Measurements from ENCODE around the gene XXYLT1. TPM values are rescaled to one million over a fixed set of nuclear protein-coding genes. Genes with fewer than 3 reads are reported as not detected.
"Not testable (repeated sequence)": the region's sequence is repeated elsewhere in the genome, so short reads cannot be mapped to it uniquely, and the experiment has no call there.

The XXYLT1 gene
- polyA plus RNA-seq, 3 donors: 2.2 to 7.7 (median 4.6) TPM

DNA sequence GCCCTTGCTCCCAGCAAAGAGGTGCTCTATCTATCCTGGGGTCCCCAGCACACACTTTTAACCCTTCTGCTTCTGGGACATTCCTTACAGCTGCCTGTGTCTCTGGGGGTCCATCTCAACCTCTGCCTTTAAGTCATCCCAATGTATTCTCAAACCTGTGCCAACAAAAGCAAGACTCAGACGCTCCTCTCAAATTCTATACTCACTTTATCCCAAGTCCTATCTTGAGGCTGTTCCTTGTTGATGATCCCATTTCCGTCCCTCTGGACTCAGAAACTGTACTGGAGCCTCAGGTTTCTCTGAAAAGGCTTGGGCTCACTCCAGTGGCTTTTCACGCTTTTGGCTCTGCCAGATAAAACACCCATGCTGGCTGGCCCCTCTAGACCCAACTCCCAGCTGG, 69.7 kb downstream of the XXYLT1 start:
- WGBS, 3 donors: 94 to 97% (median 95%) methylated on average over 3 of the region's 3 CpGs
- H3K27ac ChIP-seq (ENCODE audit: low read depth, low read length): no peak overlapping the region

DNA sequence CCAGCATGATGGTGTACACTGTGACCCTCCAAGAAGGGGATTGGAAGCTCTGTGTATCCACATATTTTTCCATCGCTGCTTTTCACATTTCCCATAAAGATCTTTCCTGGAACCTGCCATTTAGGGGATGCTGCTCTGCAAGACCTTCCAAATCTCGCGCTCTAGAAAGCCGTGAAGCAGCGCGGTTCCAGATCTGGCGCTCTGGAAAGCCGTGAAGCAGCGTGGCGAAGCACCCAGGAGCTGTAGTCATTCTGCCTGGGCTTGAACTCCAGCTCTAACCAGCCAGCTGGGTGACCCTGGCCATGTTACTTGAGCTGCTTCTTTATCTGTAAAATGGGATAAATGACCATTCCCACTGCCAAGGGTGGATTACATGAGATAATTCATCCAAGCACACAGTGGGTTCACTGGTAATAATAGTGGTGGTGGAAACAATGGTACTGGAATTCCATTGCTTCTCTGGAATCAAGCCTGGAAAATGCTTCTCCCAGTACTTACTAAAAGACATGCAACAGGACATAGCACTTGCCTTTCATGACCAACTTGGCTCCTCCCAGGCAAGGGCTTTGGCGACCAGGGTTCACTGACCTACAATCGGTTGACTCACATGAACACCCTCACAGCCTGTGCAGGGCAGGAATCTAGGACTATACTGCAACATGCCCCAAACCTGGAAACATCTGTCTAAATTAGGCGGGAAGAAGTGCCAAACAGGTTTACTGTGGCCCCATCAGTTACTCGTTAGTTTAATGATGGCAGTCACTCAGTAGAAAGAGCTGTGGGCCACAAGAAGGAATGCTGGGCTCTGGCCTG, 70.7 kb downstream of the XXYLT1 start:
- 91 to 97% (median 95%) methylated on average over 14 of the region's 14 CpGs for WGBS, 3 donors
- H3K27ac ChIP-seq (ENCODE audit: low read depth, low read length): no peak overlapping the region

DNA sequence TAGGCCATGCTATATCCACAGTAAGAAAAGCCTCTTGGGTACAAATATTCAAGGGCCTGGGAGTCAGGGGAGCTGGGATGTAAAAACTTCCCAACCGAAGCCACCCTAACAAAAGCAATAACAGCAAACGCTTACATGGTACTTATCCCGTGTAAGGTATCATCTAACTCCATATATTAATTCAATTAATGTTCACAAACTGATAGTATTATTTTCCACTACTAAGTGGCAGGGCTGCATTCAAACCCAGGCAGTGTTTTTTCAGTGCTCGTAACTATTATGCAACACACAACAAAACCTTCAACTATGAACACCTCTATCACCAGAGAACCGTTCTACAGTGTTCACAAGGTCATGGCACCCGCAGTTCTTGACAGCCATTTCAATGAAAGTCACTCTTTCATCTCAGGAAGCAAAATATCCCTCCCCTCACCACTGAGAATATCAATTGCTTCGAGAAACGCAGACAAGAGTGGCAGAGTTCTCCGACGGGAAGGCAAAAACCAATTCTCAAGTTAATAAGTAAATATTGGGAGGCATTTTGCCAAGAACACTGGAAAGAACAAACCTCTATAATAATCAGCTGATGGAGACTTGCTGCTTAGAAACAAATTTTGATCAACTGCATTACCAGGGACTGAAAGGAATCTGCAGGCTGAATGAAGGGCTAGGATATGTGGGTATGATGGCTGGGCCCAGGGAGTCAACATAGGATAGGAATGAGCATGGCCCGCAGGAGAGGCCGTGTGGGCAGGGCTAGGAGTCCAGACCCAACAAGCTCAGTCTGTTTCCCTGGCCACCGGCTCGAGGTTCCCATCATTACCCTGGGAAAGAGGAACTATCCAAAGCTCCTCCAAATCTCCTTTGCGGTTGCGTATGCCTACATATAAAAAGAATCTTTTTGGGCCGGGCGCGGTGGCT, 72.3 kb downstream of the XXYLT1 start:
- H3K27ac ChIP-seq (ENCODE audit: low read depth, low read length): no peak overlapping the region
- WGBS, 3 donors: 65 to 91% (median 91%) methylated on average over 19 of the region's 19 CpGs

DNA sequence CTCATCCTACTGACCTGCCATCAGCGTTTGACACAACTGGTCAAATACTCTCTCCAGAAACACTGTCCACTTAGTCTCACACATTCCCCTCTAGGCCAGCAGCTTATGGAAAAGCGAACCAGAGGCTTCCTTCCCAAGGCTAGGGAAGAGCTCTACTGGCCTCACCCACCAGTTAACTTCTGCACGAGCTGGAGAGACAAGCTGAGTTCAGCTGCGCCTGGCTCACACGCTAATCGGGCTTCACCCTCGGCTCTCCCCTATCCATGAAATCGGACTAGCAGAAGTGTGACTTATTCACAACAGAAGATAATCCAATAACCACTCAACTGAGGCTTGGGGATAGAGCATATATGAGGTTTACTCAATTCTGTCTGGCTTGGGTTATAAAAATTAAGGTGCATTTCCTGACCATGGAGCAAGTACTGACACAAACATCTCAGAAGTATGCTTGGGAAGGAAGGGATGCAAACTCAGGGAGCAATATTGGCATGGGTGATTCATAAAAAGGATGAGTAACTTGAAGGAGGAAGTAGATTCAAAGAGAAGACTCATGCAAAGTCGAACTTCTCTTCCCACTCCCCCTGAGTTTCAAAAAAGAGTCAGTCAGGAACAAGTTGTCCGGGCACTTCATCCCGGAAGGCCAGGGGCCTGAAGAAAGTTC, 73.1 kb downstream of the XXYLT1 start:
- WGBS, 3 donors: 85 to 92% (median 88%) methylated on average over 11 of the region's 11 CpGs
- no peak overlapping the region for H3K27ac ChIP-seq (ENCODE audit: low read depth, low read length)

DNA sequence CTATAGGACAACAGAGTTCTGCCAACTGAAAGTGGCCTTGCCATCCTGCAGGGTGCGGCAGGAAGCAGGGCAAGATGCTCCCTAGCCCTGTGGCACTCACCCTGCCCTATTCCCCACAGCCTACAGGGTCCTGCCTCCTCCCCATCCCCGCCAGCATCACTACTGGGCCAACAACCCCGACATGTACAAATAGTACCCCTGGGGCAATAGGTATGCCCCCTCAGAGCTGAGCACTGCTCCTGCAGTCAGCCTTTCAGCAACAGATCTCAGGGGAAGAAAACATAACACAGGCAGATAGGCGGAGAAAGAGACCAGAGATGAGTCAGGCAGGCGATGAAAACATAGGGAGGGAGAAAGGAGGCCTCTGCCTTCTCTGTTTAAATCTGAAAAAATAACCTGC, 74.7 kb downstream of the XXYLT1 start:
- H3K27ac ChIP-seq (ENCODE audit: low read depth, low read length): no peak overlapping the region
- WGBS, 3 donors: 66 to 82% (median 75%) methylated on average over 5 of the region's 5 CpGs

DNA sequence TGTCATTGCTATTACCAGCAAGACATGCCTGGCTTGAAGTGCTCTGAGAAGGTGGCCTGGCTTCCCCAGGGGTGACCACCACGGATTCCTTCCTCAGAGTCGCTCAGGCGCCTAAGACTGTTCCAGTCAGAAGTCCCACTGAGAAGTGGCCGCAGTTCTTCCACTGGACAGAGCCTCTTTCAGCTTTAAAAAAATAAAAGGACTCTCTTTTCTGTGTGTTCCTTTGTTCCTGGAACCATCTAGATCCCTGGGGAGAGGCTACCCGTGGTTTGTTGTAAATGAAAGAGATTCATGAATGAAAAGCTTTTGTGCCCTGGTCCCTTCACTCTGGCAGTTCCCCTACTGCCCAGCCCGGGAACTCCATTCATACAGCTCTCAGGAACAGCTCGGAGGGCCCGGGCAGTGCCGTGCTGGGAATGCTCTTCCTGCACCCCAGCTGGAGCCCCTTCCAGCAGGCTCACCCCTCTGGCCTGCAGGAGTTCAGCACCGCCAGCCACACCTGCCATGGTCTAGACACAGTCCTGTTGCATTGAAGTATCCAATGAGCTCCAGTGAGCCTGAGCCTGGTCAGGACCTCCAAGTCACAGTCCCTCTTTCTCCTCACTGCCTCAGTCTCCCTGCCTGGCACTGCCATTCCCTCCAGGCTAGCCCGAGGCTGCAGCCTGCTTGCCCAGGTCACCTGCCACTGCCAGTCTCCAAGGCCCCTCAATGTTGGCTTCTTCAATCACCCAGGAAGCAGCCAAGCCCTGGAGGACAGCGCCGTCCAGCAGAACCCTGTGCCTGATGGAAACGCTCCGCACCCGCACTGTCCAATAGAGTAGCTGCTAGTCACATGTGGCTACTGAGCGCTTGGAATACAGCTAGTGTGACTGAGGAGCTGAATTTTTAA, 75.4 kb downstream of the XXYLT1 start:
- WGBS, 3 donors: 82 to 88% (median 86%) methylated on average over 17 of the region's 17 CpGs
- no peak overlapping the region for H3K27ac ChIP-seq (ENCODE audit: low read depth, low read length)

DNA sequence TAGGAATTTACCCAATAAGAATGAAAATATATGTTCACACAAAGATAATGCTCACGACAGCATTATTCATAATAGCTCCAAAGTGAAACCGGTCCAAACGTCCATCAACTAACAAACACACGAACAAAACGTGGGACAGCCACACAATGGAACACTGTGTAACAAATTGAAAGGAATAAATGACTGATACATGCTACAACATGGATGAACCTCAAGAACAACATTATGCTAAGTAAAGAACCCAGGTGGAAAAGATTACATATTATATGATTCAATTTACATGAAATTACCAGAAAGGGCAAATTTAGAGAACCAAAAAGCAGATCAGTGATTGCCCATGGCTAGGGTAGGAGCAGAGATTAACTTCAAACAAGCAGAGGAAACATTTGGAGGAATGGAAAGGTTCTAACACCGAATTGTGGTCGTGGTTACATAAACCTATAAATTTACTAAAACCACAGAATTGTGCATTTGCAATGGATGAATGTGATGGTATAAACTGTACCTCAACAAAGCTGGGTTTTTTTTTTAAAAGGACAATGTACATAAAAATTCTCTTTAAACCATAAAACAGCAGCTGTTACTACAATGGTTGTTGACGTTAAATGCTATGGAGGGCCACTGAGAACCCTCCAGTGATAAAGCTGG, 76.3 kb downstream of the XXYLT1 start:
- 62 to 79% (median 73%) methylated on average over 8 of the region's 8 CpGs for WGBS, 3 donors
- H3K27ac ChIP-seq (ENCODE audit: low read depth, low read length): no peak overlapping the region

DNA sequence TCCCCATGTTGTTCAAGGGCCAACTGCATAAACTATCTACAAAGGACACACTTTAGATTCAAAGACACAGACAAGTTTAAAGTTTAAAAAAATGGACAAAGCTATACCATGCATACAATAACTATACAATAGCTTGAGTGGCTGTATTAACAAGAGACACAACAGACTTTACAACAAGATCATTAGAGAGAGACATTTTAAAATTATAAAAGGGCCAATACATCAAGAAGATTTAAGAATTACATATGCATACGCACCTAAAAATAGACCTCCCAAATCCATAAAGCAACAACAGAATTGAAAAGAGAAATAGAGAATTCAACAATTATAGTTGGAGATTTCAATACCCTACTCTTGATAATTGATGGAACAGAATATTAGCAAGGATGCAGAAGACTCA, 79.4 kb downstream of the XXYLT1 start:
- 94 to 100% (median 97%) methylated on average over 1 of the region's 1 CpG for WGBS, 3 donors

DNA sequence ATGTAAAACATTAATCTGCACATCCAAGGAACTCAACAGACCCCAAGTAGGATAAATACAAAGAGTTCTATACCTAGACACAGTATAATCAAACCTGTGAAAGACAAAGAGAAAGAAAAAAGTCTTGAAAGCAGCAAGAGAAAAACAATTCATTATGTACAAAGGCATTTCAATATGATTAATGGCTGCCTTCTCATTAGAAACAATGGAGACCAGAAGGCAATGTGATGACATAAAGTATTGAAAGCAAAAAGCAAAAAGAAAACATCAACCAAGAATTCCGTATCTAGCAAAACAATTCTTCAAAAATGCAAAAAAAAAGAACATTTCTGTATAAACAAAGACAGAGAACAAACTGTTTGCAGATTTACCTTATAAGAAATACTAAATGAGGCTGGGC, 81.1 kb downstream of the XXYLT1 start:
- no peak overlapping the region for H3K27ac ChIP-seq (ENCODE audit: low read depth, low read length)
- 91 to 98% (median 97%) methylated on average over 1 of the region's 1 CpG for WGBS, 3 donors

More for the DNA sequence above, 79.4 kb downstream of the XXYLT1 start:
- H3K27ac ChIP-seq (ENCODE audit: low read depth, low read length): no peak overlapping the region

DNA sequence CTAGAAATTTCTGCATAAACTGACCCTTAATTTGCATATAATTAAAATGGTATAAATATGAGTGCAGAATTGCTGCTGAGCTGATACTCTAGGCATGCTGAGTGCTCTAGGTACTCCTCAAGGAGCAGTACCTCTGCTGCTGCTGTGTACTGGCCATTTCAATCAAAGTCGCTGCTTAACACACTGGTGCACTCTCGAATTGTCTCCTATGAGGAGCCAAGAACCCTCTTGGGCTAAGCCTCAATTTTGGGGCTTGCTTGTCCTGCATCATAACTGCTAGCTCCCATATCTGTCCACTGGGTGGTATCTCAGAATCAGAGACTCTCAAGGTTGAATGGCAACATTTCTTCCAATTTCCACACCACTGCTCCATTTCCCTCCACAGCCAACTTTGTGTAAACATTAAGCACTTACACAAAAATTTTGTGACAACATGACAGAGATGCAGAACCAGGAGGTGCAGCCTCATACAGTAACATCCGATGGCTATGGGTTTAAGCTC, 82.5 kb downstream of the XXYLT1 start:
- 91 to 94% (median 93%) methylated on average over 3 of the region's 3 CpGs for WGBS, 3 donors
- no peak overlapping the region for H3K27ac ChIP-seq (ENCODE audit: low read depth, low read length)

DNA sequence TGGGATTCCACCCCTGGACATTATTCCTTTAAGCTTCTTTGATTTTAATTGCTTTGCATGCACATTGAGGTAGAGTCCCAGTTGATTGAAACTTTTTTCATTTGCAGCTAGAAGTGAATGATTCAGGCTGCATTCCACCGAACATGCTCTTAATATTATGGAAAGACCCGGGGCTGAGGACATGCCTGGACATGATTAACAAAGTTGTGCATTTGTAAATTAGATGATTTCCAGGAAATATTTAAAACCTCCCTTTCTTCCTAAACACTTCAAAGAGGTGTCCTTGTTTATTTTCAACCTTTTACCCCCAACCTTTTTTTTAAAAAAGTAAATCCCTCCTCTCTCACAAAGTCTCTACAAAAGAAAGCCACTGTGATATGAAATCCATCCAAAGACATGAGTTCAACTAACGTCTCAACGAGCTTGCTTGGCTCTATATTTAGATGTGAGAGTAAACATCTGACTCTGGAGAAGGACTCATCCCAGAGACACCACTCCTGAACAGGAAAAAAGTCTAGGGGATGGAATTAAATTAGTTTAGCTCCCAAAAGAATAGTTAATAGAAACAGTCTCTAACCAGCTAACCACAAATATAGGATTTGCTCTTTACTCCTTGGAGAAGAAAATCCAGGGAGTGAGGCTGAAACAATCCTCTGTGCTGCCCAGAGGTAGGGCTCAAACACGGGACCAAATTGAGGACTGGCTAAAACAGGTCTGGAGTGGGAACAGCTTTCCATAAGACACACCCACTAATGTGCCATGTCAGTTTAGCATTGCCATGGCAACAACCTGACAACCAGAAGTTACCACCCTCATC, 83.1 kb downstream of the XXYLT1 start:
- H3K27ac ChIP-seq (ENCODE audit: low read depth, low read length): no peak overlapping the region
- 54 to 65% (median 65%) methylated on average over 5 of the region's 5 CpGs for WGBS, 3 donors

DNA sequence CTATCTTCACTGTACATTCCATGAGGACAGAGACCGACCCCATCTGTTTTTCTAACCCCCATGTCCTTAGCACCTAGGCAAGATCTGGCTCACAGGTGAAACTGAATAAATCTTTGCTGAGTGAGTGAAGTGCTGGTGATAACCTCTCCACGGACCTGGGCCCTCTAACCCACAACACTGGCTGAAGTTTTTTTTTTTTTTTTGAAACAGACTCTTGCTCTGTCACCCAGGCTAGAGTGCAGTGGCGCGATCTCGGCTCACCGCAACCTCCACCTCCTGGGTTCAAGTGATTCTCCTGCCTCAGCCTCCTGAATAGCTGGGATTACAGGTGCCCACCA, 84.3 kb downstream of the XXYLT1 start:
- 93 to 97% (median 93%) methylated on average over 6 of the region's 6 CpGs for WGBS, 3 donors
- H3K27ac ChIP-seq (ENCODE audit: low read depth, low read length): not testable (repeated sequence)

DNA sequence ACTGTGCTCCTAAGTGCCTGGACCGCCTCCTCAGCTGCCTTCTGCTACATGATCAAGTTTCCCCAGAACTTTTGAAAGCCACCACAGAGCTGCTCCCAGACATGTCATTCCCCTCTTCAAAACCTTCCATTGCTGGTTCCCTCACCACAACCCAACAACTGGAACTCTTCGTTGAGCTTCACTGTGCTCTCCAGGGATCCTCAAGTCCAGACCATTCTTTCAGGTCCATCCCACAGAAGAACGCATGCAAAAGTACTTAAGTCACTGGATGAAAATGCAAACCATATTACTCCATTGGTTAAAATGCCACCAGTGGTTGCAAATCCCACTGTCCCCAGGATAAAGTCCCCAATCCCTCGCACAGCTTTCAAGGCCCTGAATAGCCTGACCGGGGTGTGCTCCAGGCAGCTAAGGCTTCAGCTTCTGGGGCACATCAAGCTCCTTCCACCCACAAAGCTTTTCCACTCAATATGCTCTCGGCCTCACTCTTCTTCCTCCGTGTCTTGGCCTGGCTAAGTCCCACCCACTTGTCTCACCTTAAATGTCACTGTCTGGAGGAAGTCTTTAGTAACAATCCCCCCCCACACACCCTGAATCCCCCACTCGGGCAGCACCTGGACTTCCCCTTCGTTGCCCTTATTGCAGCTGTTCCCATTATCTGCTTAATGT, 84.8 kb downstream of the XXYLT1 start:
- H3K27ac ChIP-seq (ENCODE audit: low read depth, low read length): no peak overlapping the region
- 76 to 89% (median 84%) methylated on average over 9 of the region's 9 CpGs for WGBS, 3 donors

DNA sequence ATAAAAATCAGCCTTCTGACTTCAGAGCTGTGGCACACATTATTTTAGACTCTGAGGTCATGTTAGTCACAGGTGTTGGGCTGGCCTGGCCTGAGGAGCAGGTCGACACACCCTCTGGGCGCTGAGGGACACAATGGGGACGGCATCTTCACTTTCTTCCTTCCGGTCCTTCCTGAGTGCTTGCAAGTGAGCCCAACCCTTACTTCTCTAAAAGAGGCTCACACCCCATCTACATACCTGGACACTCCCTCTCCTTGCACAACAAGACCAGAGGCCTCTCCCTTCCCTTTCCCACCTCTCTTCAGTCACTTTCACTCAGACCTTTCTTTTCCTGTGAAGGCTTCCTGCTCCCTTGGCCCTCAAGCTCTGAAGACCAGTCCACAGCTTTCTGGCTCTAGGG, 85.4 kb downstream of the XXYLT1 start:
- 49 to 90% (median 63%) methylated on average over 4 of the region's 4 CpGs for WGBS, 3 donors
- no peak overlapping the region for H3K27ac ChIP-seq (ENCODE audit: low read depth, low read length)

DNA sequence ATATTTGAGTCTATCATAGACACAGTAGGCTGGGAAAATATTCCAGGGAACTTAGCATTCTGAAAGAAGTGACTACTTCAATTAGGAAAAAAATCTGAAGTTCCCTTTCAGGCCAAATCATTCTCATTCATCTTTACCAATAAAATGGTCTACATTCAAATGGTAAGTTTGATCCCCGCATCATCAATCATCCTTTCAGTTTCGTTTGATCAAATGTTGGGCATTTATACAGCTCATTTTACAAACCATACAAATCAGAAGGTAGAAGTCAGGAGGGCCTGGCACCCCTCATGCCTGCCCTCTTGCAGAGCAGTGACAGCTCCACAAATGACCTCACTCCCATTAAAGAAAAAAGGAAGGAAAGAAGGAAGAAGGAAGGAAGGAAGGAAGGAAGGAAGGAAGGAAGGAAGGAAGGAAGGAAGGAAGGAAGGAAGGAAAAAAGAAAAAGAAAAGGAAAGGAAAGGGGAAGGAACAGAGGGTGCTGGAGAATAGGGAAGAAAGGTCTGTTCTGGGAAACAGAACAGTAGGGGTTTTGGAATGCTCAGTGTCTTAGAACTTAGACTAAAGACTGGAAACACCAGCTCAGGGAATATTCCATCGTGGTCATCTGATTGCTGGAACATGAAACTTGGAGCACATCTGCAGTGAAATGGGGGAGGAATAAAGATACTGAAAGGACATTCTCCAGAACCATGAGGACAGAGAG, 86.1 kb downstream of the XXYLT1 start:
- WGBS, 3 donors: 79 to 85% (median 83%) methylated on average over 3 of the region's 3 CpGs
- no peak overlapping the region for H3K27ac ChIP-seq (ENCODE audit: low read depth, low read length)

All from adipose tissue (tissue), 3 donors.